Spleen (tissue), 11 donors: ENCODE measurements around the gene TBC1D9. TPM values are rescaled to one million over a fixed set of nuclear protein-coding genes. Genes with fewer than 3 reads are reported as not detected.

Experiments
- DNase-seq: peaks from one replicate; pipeline ENCODE4 v3.0.0-alpha.2; 2020
- H3K27ac ChIP-seq, 8 donors: fragments of 200-600 bp; sonication (generic) in 7 of 8; 1 replicate in 4 of 8; 2 replicates in 4 of 8; pipeline versions ENCODE4 v1.5.0 to v1.8.0; 2016 to 2021; ENCODE audit warnings: inconsistent platforms in 4 of 8, mild to moderate bottlenecking in 4 of 8, moderate library complexity in 1 of 8
- H3K27me3 ChIP-seq, 7 donors: fragments of 200-600 bp; sonication (generic) in 6 of 7; replicated peaks in 1 of 7; 1 replicate in 4 of 7; 2 replicates in 3 of 7; pipeline versions ENCODE4 v1.5.0 to v1.8.0; 2016 to 2021; ENCODE audit warnings: inconsistent platforms in 3 of 7, mild to moderate bottlenecking in 1 of 7
- H3K36me3 ChIP-seq, 6 donors: fragments of 200-600 bp; sonication (generic) in 5 of 6; 1 replicate in 4 of 6; 2 replicates in 2 of 6; pipeline versions ENCODE4 v1.5.0 to v1.8.0; 2016 to 2021; ENCODE audit warnings: inconsistent platforms in 2 of 6
- H3K4me1 ChIP-seq, 6 donors: fragments of 200-600 bp; sonication (generic) in 5 of 6; 1 replicate in 3 of 6; 2 replicates in 3 of 6; pipeline versions ENCODE4 v1.5.0 to v1.8.0; 2016 to 2021; ENCODE audit warnings: inconsistent platforms in 3 of 6
- H3K4me3 ChIP-seq, 8 donors: fragments of 200-600 bp; sonication (generic) in 7 of 8; 1 replicate in 4 of 8; 2 replicates in 4 of 8; pipeline versions ENCODE4 v1.5.0 to v1.8.0; 2016 to 2021; ENCODE audit warnings: inconsistent platforms in 4 of 8, mild to moderate bottlenecking in 4 of 8, moderate library complexity in 2 of 8
- H3K9me3 ChIP-seq, 8 donors: fragments of 200-600 bp; sonication (generic) in 7 of 8; 1 replicate in 4 of 8; 2 replicates in 4 of 8; pipeline versions ENCODE4 v1.5.0 to v1.8.0; 2016 to 2021; ENCODE audit warnings: inconsistent platforms in 4 of 8
- CTCF ChIP-seq, 11 experiments: fragments of 200-600 bp in 7 of 11; fragments of 450-650 bp in 4 of 11; sonication (generic) in 4 of 11; IDR thresholded peaks in 8 of 11; conservative IDR thresholded peaks in 3 of 11; 1 replicate in 7 of 11; 2 replicates in 4 of 11; pipeline versions ENCODE4 v1.4.0 to v1.8.0; 2016 to 2021; ENCODE audit warnings: antibody characterized with exemption in 11 of 11, inconsistent platforms in 4 of 11, mild to moderate bottlenecking in 1 of 11
- POLR2A ChIP-seq, 3 donors: fragments of 450-650 bp; IDR thresholded peaks; one replicate each; pipeline ENCODE4 v1.5.1; 2017; ENCODE audit warnings: antibody characterized with exemption in 3 of 3, mild to moderate bottlenecking in 1 of 3
- POLR2AphosphoS5 ChIP-seq, 3 donors: sonication (generic); formaldehyde crosslinking; IDR thresholded peaks; one replicate each; pipeline ENCODE4 v1.5.1; 2017; ENCODE audit warnings: antibody characterized with exemption in 3 of 3
- WGBS, 5 donors: extraction: QIAGEN DNeasy Blood & Tissue Kit in 3 of 5; methylation state at CpG; one replicate each; pipeline versions ENCODE4 v1.1.5 to v1.1.7; 2013 to 2018; 5-methylcytosine and 5-hydroxymethylcytosine counted together
- intact Hi-C: fragments of 100-400 bp; cut with DNase I; formaldehyde crosslinking; loops from one replicate; pipeline ENCODE4 v1.15.0; 2023; ENCODE audit warnings: low total_unique reads
- polyA plus RNA-seq, 3 donors: library from polyadenylated mRNA; stranded (reverse); fragments of 200-250 nt; gene quantifications; one replicate each; pipeline ENCODE4 v1.2.1, GENCODE V29; 2013
- total RNA-seq, 7 donors: library from RNA; depleted of rRNA in 3 of 7; stranded (reverse); fragments of >200 nt in 3 of 7; fragmentation: NEBNext Ultra II Directional in 4 of 7; extraction: Animal tissue kit (Norgen Biotek cat#: 25700) in 4 of 7; gene quantifications; one replicate each; pipeline versions ENCODE4 v1.1.0 to v1.2.1, GENCODE V29; 2016 to 2021
- donor health status: healthy with polysubstance abuse.
- donor health status: DM: no; HTN: no; CAD: no; lungs with moderate emphysema.
- donor health status: DM: no; HTN: no; CAD: no.
- donor health status: Bipolar disorder and iron deficiency.
- donor health status: healthy.
- donor health status: DM: no; HTN: no; CAD: no.
- donor health status: DM: yes; HTN: yes; CAD: no.

TBC1D9 gene
- total and polyA plus RNA-seq, 10 donors, result 11.6 to 99.1 (median 77.2) TPM

- Histone ChIP-seq H3K4me3 (no peak overlapping the region), H3K4me1 (no peaks in the 10 kb centered on the region), H3K27me3 (no peaks in the 10 kb centered on the region), H3K36me3 (peaks cover 0 to 100% (median 31%) of the 10 kb centered on the region in 6 donors), H3K9me3 (no peaks in the 10 kb centered on the region), H3K27ac (no peak overlapping the region)
- DNase-seq, result no peak
- TF ChIP-seq POLR2AphosphoS5 (IDR thresholded peaks at IDR 0.05) (no peak), POLR2A (IDR thresholded peaks at IDR 0.05) (no peak), CTCF (IDR thresholded peaks at IDR 0.05 in 8 of 11, conservative IDR thresholded peaks at IDR 0.05 in 3 of 11) (no peak)
- 92 to 95% (median 94%) methylated on average over 2 of the region's 2 CpGs for WGBS, 5 donors
- intact Hi-C loops, result no loop called here
These were observed 107.4 kb downstream of the TBC1D9 start for GRCh38 chr4:140648716-140649308.

GRCh38 chr4:140645614-140646412, 110.4 kb downstream of the TBC1D9 start:
- no peak for DNase-seq
- no peak overlapping the region for H3K4me3 ChIP-seq
- peaks cover 0 to 95% (median 37%) of the 10 kb centered on the region in 6 donors for H3K36me3 ChIP-seq
- peaks cover 0 to 6% (median 0%) of the 10 kb centered on the region in 6 donors for H3K4me1 ChIP-seq
- no peaks in the 10 kb centered on the region for H3K27me3 ChIP-seq
- intact Hi-C loops, result no loop called here
- 77 to 88% (median 86%) methylated on average over 9 of the region's 9 CpGs for WGBS, 5 donors
- TF ChIP-seq POLR2A (IDR thresholded peaks at IDR 0.05) (no peak), POLR2AphosphoS5 (IDR thresholded peaks at IDR 0.05) (no peak), CTCF (IDR thresholded peaks at IDR 0.05 in 8 of 11, conservative IDR thresholded peaks at IDR 0.05 in 3 of 11) (no peak)
- no peak overlapping the region for H3K27ac ChIP-seq
- no peaks in the 10 kb centered on the region for H3K9me3 ChIP-seq

- WGBS, 5 donors, result 94 to 98% (median 95%) methylated on average over 11 of the region's 11 CpGs
- intact Hi-C loops, result no loop called here
- DNase-seq, result no peak
These were observed 111.0 kb downstream of the TBC1D9 start for GRCh38 chr4:140645196-140645595.

More at GRCh38 chr4:140645196-140645595, 111.0 kb downstream of the TBC1D9 start:
- Histone ChIP-seq H3K9me3 (no peaks in the 10 kb centered on the region), H3K27ac (no peak overlapping the region), H3K4me3 (no peak overlapping the region), H3K27me3 (no peaks in the 10 kb centered on the region), H3K4me1 (peaks cover 0 to 6% (median 0%) of the 10 kb centered on the region in 6 donors), H3K36me3 (peaks cover 0 to 92% (median 36%) of the 10 kb centered on the region in 6 donors)
- TF ChIP-seq CTCF (IDR thresholded peaks at IDR 0.05 in 8 of 11, conservative IDR thresholded peaks at IDR 0.05 in 3 of 11) (no peak), POLR2AphosphoS5 (IDR thresholded peaks at IDR 0.05) (no peak)
